ENCODE measurements around the gene PDE4B. TPM values are rescaled to one million over a fixed set of nuclear protein-coding genes. Genes with fewer than 3 reads are reported as not detected.

Gene PDE4B
- polyA plus RNA-seq, 1 donor from 2014 or later: 135 TPM

DNA sequence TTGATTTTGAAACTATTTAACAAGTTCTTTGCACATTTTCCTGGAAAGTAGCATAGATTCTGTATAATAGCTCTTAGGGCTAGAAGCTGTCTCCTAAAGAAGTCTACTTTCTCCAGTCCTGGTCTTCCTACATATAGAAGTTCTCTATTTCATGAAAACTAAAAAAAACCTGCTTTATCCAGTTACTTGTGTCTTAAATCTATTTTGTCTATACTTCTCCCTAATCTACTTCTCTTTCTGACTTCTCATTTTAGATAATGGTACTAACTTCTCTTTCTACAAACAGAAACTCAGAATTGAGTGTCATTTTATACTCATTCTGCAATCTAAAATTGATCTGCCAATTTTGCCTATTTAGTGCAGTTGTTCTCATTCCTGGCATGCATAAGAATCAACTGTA is 28.7 kb downstream of the PDE4B start:
- Histone ChIP-seq H3K36me3 (ENCODE audit: insufficient read depth, low read length) (no peaks in the 10 kb centered on the region), H3K27ac (ENCODE audit: low read length) (no peak overlapping the region), H3K9me3 (ENCODE audit: low read length) (no peaks in the 10 kb centered on the region), H2AFZ (ENCODE audit: low read depth, low read length) (no peak overlapping the region), H4K20me1 (ENCODE audit: insufficient read depth) (no peaks in the 10 kb centered on the region), H3K9me2 (ENCODE audit: insufficient read depth, low read length) (no peaks in the 10 kb centered on the region), H3F3A (ENCODE audit: insufficient read depth, low read length, poor library complexity, severe bottlenecking) (no peaks in the 10 kb centered on the region), H3K4me3 (ENCODE audit: low read length) (no peak overlapping the region), H3K27me3 (ENCODE audit: insufficient read depth, low read depth, low read length) (no peaks in the 10 kb centered on the region), H3K79me2 (replicated peaks; ENCODE audit: insufficient read depth, low read length) (no peaks in the 10 kb centered on the region), H3K9ac (ENCODE audit: low read length) (no peak overlapping the region), H3K4me2 (ENCODE audit: low read length) (no peak overlapping the region)
- TF ChIP-seq SMC3 (conservative IDR thresholded peaks at IDR 0.05; ENCODE audit: poor library complexity): no peak
- TF ChIP-seq CTCF (IDR thresholded peaks at IDR 0.05; ENCODE audit: poor library complexity, severe bottlenecking): no peak
- TF ChIP-seq POLR2AphosphoS5 (IDR thresholded peaks at IDR 0.05): no peak
- TF ChIP-seq TAF1 (IDR thresholded peaks at IDR 0.05; ENCODE audit: low read depth): no peak
- TF ChIP-seq EP300 (conservative IDR thresholded peaks at IDR 0.05; ENCODE audit: poor library complexity, severe bottlenecking): no peak
- TF ChIP-seq MXI1 (conservative IDR thresholded peaks at IDR 0.05; ENCODE audit: poor library complexity, severe bottlenecking): no peak
- TF ChIP-seq REST (IDR thresholded peaks at IDR 0.05; ENCODE audit: borderline replicate concordance): no peak

DNA sequence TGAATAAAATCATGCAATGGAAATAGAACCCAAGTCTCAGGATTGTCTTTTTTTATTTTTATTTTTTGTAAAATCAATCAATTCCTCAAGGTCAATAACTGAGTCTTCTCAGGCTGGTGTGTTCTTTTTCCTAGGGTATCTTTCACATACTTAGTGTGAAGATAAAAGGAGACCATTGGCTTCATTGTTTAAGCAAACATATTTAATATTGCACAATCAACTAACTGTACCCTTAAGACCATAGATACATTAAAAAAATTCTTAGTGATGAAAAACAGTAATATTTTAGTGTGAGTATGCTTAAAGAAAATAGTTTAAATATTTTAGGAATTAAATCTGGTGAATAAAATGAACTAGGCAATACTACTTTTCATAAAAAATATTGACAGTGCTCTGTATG is 31.4 kb downstream of the PDE4B start:
- Histone ChIP-seq H4K20me1 (ENCODE audit: insufficient read depth) (no peaks in the 10 kb centered on the region), H3K9me2 (ENCODE audit: insufficient read depth, low read length) (no peaks in the 10 kb centered on the region), H3K27ac (ENCODE audit: low read length) (no peak overlapping the region), H3K79me2 (replicated peaks; ENCODE audit: insufficient read depth, low read length) (no peaks in the 10 kb centered on the region), H3F3A (ENCODE audit: insufficient read depth, low read length, poor library complexity, severe bottlenecking) (no peaks in the 10 kb centered on the region), H3K36me3 (ENCODE audit: insufficient read depth, low read length) (no peaks in the 10 kb centered on the region), H3K9ac (ENCODE audit: low read length) (no peak overlapping the region), H3K9me3 (ENCODE audit: low read length) (no peaks in the 10 kb centered on the region), H3K27me3 (ENCODE audit: insufficient read depth, low read depth, low read length) (no peaks in the 10 kb centered on the region), H2AFZ (ENCODE audit: low read depth, low read length) (no peak overlapping the region), H3K4me3 (ENCODE audit: low read length) (no peak overlapping the region), H3K4me2 (ENCODE audit: low read length) (no peak overlapping the region)
- no peak for TF ChIP-seq POLR2AphosphoS5 (IDR thresholded peaks at IDR 0.05)

DNA sequence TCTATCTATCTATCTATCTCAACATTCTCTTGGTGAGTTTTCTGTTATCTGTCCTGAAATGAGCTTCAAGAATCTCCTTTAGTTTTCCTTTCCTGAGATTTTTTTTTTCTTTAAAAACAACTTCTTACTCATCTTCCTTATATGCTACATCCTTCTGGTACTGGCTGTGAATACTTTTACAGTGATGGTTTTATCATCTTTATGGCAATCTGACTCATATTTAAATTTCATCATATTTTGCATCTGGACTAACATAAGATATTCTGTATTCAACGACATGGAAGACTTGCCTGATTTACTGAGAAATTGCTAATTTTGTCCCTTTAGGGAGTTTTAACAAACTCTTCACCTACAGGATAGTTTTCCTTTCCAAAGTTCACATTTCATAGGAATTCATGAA is 33.0 kb downstream of the PDE4B start:
- TF ChIP-seq EZH2 (IDR thresholded peaks at IDR 0.05; ENCODE audit: borderline replicate concordance, insufficient read depth, low read length, poor library complexity, severe bottlenecking): no peak
- TF ChIP-seq TAF1 (IDR thresholded peaks at IDR 0.05; ENCODE audit: low read depth): no peak
- TF ChIP-seq CTCF (IDR thresholded peaks at IDR 0.05; ENCODE audit: poor library complexity, severe bottlenecking): no peak
- no peak for TF ChIP-seq REST (IDR thresholded peaks at IDR 0.05; ENCODE audit: borderline replicate concordance)
- TF ChIP-seq MXI1 (conservative IDR thresholded peaks at IDR 0.05; ENCODE audit: poor library complexity, severe bottlenecking): no peak
- no peak for TF ChIP-seq SMC3 (conservative IDR thresholded peaks at IDR 0.05; ENCODE audit: poor library complexity)
- no peak for TF ChIP-seq EP300 (conservative IDR thresholded peaks at IDR 0.05; ENCODE audit: poor library complexity, severe bottlenecking)
- no peak for TF ChIP-seq RAD21 (conservative IDR thresholded peaks at IDR 0.05)
- no peak for TF ChIP-seq POLR2AphosphoS5 (IDR thresholded peaks at IDR 0.05)
- Histone ChIP-seq H3K4me3 (ENCODE audit: low read length) (no peak overlapping the region), H3K4me2 (ENCODE audit: low read length) (no peak overlapping the region)

More for the DNA sequence above, 33.0 kb downstream of the PDE4B start:
- Histone ChIP-seq H3K79me2 (replicated peaks; ENCODE audit: insufficient read depth, low read length) (no peaks in the 10 kb centered on the region), H3K27ac (ENCODE audit: low read length) (no peak overlapping the region), H3K9me3 (ENCODE audit: low read length) (no peaks in the 10 kb centered on the region), H3K9me2 (ENCODE audit: insufficient read depth, low read length) (no peaks in the 10 kb centered on the region), H3F3A (ENCODE audit: insufficient read depth, low read length, poor library complexity, severe bottlenecking) (no peaks in the 10 kb centered on the region), H3K9ac (ENCODE audit: low read length) (no peak overlapping the region), H4K20me1 (ENCODE audit: insufficient read depth) (no peaks in the 10 kb centered on the region), H3K36me3 (ENCODE audit: insufficient read depth, low read length) (no peaks in the 10 kb centered on the region), H2AFZ (ENCODE audit: low read depth, low read length) (no peak overlapping the region), H3K27me3 (ENCODE audit: insufficient read depth, low read depth, low read length) (no peaks in the 10 kb centered on the region)

All from neural cell (in vitro differentiated cells).